Activated CD4-positive, alpha-beta T cell treated with anti-CD3 and anti-CD28 coated beads, Interleukin-2, amount 50 U/mL, for 48 hours (primary cell): ENCODE results near the gene ZIC4.

Experiments used
- DNase-seq, 2 experiments: peaks; one replicate each; pipeline ENCODE4 v3.0.0-alpha.2; 2020

ZIC4 gene

GRCh38 chr3:147417551-147418295, 11.4 kb upstream of the ZIC4 start:
- DNase-seq: no peak

GRCh38 chr3:147416931-147417330, 10.6 kb upstream of the ZIC4 start:
- no peak for DNase-seq

DNA sequence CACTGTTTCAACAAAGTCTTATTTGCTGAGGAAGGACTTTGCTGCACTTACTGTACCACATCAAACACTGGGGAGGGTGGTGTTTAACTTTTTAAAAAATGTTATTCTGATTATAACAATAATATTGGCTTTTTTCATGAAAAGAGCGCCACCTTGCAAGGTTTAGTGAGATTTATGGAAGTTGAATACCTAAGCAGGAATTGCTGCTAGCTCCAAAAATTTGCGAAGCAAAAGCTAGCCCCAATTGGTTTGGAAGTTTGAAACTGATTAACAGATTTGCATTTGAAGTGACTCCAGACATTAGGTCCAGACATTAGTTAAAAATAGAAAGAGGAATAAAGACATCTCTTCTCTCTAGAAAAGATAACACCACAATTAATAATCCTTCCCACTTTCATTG, 9.5 kb upstream of the ZIC4 start:
- no peak for DNase-seq

- DNase-seq: no peak
Observed at GRCh38 chr3:147415286-147415685, 8.9 kb upstream of the ZIC4 start.

GRCh38 chr3:147414390-147415138, 8.2 kb upstream of the ZIC4 start:
- DNase-seq: no peak

DNA sequence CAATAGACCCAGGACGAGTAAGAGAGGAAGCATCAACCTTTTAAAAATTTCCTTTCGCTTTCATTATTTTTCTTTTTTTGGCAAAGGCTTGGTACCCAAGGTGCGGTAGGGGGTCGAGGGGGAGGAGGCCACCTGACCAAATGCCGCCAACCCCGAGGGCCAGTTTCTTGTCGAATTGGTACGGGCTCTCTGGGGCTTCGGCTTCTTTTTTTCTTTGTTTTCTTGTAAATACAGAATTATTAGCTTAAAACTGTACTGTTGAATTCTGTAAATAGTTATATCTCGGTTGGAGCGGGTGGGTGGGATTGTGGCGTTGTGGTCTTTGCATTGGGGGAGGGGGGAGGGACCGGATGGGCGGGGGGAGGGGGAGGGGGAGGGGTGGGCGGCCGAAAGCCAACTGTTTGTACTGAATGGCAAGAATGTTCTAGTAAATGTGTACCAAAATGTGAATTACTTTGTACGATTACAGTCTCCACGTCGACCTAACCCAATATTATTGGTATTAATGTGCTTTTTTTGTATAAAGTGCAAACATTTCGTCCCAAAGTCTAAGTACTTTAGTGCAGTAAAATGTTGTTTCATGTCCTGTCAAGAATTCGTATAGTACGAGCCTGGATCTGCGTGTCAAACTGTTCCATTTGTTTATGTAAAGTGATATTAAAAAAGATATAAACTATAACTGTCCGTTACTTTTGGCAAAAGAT, 7.5 kb upstream of the ZIC4 start:
- no peak for DNase-seq

DNA sequence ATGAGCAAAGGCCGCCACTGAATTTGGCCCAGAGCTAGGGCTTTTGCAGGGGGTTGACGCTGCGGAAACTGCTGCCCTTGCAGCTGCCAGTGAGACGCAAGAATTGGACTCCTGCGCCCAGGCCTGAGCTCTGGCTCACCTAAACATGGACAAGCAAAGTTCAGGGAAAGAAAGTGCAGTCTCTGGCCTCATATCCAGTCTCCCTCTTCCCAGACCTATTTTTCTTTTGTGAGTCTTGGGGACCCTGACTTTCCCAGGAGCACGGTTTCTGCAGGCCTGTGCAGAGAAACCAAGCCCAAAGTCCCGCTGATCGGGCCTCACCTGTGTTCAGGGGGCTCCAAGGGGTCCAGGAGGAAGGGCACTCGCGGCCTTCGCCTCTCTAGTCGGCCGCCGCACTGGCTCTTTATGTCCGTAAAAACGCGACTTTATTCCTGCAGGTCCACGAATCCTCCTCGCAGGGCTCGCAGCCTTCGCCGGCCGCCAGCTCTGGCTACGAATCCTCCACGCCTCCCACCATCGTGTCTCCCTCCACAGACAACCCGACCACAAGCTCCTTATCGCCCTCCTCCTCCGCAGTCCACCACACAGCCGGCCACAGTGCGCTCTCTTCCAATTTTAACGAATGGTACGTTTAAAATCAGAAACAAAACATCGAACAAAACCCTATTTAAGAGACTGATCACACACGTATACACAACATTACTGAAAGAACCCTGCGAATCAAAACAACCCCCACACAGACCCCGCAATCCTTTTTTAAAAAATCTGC, 6.8 kb upstream of the ZIC4 start:
- DNase-seq: no peak

- DNase-seq: no peak
Observed at GRCh38 chr3:147412261-147412916, 6.0 kb upstream of the ZIC4 start.

GRCh38 chr3:147411815-147412241, 5.5 kb upstream of the ZIC4 start:
- no peak for DNase-seq

- no peak for DNase-seq
Observed at GRCh38 chr3:147411238-147411814, 5.0 kb upstream of the ZIC4 start.

DNA sequence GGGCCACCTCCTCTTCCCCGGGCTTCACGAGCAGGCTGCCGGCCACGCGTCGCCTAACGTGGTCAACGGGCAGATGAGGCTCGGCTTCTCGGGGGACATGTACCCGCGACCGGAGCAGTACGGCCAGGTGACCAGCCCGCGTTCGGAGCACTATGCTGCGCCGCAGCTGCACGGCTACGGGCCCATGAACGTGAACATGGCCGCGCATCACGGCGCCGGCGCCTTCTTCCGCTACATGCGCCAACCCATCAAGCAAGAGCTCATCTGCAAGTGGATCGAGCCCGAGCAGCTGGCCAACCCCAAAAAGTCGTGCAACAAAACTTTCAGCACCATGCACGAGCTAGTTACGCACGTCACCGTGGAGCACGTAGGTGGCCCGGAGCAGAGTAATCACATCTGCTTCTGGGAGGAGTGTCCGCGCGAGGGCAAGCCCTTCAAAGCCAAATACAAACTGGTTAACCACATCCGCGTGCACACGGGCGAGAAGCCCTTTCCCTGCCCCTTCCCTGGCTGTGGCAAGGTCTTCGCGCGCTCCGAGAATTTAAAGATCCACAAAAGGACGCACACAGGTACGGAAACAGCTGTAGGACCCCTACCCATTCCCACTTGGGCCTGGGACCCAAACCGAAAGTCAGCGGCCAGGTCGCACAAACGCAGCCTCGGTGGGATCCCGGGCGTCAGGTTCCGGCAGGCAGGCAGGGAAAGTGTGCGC, 4.3 kb upstream of the ZIC4 start:
- DNase-seq: no peak

GRCh38 chr3:147410116-147410525, 3.8 kb upstream of the ZIC4 start:
- no peak for DNase-seq

GRCh38 chr3:147409143-147410115, 3.1 kb upstream of the ZIC4 start, which contains the start of gene ZIC1:
Gene ZIC1, plus strand, starts transcription at chr3:147409365. Its CDS starts 748 bp downstream, at chr3:147410113.
- DNase-seq: no peak

DNA sequence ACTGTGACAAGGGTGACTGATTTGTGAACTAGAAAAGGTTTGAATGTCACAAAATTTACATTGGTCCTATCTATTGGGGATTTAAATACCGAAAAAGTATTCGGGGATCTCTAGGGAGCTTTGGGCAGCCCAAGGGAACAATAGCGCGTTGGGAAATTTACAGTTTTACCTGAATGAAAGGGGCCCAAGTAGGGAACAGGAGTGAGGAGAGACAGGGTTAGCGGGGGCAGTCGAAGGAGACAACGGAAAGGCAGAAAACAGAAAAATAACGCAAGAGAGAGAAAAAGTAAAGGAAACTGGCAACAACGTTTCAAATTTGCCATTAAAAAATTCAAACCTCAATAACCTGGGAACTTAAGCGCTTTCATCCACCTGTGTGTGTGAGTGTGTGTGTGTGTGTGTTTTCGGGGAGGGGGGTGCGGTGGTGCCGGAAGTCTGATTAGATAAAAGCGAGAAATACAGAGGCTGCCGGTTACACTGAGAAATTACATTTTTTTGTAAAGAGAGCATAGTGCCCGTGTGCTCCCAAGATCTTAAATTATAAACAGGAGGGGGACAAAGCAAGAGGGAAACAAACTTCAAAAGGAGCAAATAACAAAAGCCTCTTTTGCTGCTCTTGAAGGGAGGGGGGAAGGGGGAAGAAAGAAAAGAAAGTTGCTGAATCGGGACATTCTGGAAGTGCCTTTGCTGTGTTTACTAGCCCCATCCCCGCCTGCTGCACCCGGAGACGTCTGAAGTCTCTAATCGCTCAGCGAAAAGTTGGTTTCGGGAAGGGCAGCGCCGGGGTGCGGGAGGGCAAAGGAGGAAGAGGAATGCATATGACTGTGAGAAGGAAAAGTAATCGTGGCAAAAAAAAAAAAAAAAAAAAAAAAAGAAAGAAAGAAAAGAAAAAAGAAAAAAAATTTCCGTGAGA, 2.1 kb upstream of the ZIC4 start:
- no peak for DNase-seq

GRCh38 chr3:147407498-147408187, 1.3 kb upstream of the ZIC4 start:
- DNase-seq: no peak

GRCh38 chr3:147407114-147407497, 763 bp upstream of the ZIC4 start:
- no peak for DNase-seq

DNA sequence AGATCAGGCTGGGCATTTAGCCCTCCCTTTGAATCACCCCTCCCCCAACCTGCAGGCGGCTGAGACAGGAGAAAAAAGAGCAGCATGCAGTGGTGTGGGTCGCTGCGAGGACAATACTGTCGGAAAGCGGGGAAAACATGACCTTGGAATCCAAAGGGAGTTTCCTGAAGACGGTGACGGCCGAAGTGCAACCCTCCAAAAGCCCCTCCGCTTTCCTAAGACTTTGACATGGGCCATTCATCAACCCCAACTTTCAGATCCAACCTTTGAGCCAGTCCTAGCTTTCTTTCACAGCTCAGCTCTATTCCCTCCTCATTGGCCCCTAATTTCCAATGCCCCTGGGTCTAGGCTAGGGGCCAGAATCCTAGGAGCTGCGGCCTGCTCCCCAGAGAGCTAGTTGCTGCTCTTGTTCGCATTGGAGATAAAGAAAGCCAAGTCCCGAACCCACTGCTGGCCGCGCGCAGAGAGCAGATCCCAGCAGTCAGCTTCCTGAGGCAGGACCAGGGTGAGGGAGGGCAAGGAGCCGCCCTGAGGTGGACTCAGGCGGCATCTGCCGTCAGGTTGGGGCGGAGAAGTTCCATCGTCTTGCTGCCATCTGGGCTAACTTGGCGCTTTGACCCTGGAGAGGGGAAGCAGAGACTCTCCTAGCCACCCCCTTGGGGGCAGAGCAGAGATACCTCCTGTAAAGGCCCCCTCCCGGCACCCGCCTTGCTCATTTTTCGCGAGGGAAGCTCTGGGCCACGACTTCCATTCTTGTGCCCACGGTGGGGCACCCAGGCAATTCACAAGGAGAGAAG, 914 bp downstream of the ZIC4 start:
- no peak for DNase-seq
